ENCODE data around the gene HSBP1.

The HSBP1 gene

DNA sequence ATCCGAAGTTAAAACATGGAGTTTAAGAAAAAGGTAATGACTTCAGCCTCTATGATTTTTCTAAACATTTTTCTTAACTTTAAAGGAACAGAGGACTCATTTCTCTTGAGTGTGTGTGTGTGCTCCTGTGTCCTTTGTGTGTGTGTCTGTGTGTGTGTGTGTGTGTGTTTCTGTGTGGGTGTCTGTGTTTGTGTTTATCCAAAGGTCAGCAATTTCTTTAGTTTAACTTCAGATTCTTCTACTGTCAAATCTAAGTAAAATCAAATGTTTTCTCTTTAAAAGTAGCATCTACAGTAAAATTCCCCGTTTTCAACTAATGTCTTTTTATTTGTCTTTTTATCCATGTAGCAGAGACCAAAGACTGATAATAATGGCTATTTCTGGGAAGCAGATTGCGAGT lies 31.8 kb downstream of the HSBP1 start:
- no peak for DNase-seq (ENCODE audit: low spot score)

- no peak for DNase-seq (ENCODE audit: low spot score)
These were observed 32.4 kb downstream of the HSBP1 start for GRCh38 chr16:83840060-83840617.

- no peak for DNase-seq (ENCODE audit: low spot score)
These were observed 34.5 kb downstream of the HSBP1 start for GRCh38 chr16:83842291-83842690.

GRCh38 chr16:83842756-83843507 lies 35.2 kb downstream of the HSBP1 start:
- DNase-seq (ENCODE audit: low spot score), result no peak

DNA sequence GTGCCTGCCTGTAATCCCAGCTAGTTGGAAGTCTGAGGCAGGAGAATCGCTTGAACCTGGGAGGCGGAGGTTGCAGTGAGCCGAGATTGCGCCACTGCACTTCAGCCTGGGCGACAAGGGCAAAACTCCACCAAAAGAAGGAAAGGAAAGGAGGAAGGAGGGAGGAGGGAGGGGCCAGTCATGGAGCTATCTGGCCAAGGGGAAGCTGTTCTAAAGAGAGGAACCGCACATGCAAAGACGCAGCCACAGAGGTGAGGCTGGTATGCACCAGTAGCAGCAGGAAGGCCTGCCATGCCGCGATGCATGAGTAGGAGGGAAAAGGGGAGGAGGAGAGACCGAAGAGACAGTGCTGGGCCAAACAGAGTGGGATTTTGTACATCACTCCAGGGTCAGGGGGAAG lies 35.9 kb downstream of the HSBP1 start:
- no peak for DNase-seq (ENCODE audit: low spot score)

GRCh38 chr16:83845263-83845662 lies 37.5 kb downstream of the HSBP1 start:
- no peak for DNase-seq (ENCODE audit: low spot score)

DNA sequence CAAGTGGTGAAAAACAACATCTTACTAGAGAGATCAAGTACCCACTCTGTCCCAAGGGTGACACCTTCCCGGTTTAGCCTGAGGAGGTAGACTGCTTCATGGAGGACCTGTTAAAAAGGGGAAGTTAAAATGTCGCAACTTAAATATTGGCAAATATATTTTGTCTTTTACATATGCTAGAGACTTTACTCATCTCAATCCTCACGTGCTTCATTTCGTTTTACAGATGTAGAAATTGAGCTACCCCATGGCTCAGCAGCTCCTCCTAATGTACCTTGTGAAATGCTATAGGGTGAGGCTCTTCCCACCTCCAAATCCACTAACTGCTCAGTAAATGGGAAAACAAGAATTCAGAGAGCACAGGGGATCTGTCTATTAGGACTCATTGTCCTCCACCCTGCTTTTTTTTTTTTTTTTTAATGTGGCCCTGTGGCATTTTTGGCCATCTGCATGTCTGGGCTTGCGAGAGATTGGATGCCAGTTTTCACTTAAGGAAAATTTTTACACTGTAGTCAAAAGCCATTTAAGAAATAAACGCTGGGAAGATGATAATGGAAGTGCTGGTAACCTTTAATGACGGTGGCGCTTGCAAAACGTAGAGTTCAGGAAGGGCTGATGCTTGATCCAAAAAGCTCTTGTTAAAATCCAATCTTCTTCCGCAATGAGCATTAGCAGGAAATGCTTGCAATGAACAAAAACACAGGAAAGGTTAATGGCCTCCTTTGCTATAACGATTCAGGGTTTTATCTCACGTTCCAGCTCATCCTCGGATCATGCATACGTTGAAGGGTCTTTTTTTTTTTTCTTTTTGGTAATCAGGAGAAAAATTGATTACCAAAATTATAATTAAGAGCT lies 39.8 kb downstream of the HSBP1 start:
- no peak for DNase-seq (ENCODE audit: low spot score)

DNA sequence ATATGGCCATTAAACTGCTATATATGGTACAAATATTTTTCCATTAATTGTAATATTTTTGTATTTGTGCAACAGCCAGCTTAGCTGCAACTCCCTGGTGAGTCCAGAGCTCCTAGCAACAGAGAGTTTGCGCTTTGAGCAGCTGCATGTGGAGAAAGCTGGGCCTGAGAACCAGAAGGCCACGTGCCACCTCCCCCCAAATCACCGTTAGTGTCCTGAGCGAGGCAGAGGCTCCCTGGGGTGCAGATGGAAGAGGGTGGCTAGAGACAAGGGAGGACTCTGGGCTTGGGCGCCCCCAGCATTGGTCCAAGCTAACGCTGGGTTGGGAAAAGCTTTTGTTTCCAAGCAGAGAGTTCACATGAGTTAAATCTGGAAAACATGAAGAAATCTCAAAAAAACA lies 41.6 kb downstream of the HSBP1 start:
- peak; percentile 14 for DNase-seq (ENCODE audit: low spot score)

- DNase-seq (ENCODE audit: low spot score), result no peak
These were observed 43.2 kb downstream of the HSBP1 start for GRCh38 chr16:83850947-83851346.

- DNase-seq (ENCODE audit: low spot score), result no peak
These were observed 43.7 kb downstream of the HSBP1 start for GRCh38 chr16:83851473-83851872.

- DNase-seq (ENCODE audit: low spot score), result no peak
These were observed 45.0 kb downstream of the HSBP1 start for GRCh38 chr16:83852774-83853173.

GRCh38 chr16:83853834-83854233 lies 46.1 kb downstream of the HSBP1 start:
- no peak for DNase-seq (ENCODE audit: low spot score)

GRCh38 chr16:83854420-83854819 lies 46.6 kb downstream of the HSBP1 start:
- no peak for DNase-seq (ENCODE audit: low spot score)

DNA sequence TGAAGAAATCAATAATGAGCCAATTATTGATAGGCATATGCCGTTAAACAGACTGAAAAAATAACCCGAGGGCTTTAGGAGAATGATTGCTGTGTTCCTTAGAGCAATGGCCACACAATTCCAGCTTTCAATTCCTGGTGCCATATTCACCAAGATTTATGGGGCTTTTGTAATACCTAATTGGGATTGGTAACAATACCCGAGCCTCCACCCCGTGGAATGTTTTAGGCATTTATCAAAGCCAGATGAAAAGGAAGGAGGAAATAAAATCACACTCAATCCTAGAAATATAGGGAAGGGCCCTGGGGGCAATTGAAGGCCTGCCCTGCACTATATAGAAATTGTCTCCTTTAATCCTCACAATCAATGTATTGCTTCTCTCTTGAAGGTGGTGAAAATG lies 49.0 kb downstream of the HSBP1 start:
- DNase-seq (ENCODE audit: low spot score), result no peak

DNA sequence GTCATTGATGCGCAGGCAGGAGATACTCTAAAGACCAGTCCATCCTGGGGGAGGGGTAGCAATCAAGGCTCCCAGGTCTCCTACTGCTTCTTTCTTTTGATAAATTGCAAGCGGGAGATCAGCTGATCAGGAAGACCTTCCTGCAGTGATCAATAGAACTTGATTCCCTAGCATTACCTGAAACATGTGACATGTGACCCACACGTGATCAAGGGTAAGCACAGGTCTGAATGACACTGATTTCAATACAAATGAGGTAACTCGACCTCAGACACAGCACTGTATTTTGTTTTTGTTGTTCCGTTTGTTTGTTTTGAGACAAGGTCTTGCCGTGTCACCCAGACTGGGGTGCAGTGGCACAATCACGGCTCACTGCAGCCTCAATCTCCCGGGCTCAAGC lies 51.5 kb downstream of the HSBP1 start:
- DNase-seq (ENCODE audit: low spot score), result no peak

- DNase-seq (ENCODE audit: low spot score), result no peak
These were observed 54.9 kb downstream of the HSBP1 start for GRCh38 chr16:83862661-83863060.

DNA sequence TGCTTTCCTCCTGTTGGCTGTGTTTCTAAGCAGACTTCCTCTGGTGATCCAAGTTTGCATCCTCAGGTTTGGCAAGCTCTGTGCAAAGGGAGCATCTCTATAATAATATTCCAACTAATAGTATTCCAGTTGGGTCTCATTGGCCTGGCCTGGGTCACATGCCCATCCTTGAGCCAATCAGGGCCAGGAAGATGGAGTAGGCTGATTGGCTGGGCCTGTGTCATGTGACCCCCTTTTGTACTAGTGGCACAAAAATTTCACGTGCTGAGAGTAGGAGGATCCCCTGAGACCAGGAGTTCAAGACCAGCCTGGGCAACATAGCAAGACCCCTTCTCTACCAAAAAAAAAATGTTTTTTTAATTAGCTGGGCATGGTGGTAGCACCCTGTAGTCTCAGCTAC lies 55.9 kb downstream of the HSBP1 start:
- DNase-seq (ENCODE audit: low spot score), result no peak

Measured in Ammon's horn (tissue), 1 donor.